Hepatic stellate cell (primary cell): ENCODE measurements around the gene CPNE5.

ENCODE experiments used
- DNase-seq: peaks from one replicate; pipeline ENCODE4 v3.0.0; 2011; ENCODE audit warnings: low spot score

Gene CPNE5

GRCh38 chr6:36760685-36761435 lies 78.4 kb downstream of the CPNE5 start:
- DNase-seq = no peak

GRCh38 chr6:36759148-36759759 lies 80.0 kb downstream of the CPNE5 start:
- peak; percentile 94 for DNase-seq

- no peak for DNase-seq
Measured at GRCh38 chr6:36758516-36759147, 80.6 kb downstream of the CPNE5 start.

GRCh38 chr6:36757943-36758508 lies 81.2 kb downstream of the CPNE5 start:
- DNase-seq = no peak

GRCh38 chr6:36757206-36757605 lies 82.0 kb downstream of the CPNE5 start:
- DNase-seq = no peak

- no peak for DNase-seq
Measured at GRCh38 chr6:36756786-36757185, 82.5 kb downstream of the CPNE5 start.

GRCh38 chr6:36755435-36756348 lies 83.6 kb downstream of the CPNE5 start:
- DNase-seq = no peak

- no peak for DNase-seq
Measured at GRCh38 chr6:36754582-36755434, 84.4 kb downstream of the CPNE5 start.

GRCh38 chr6:36753671-36754405 lies 85.4 kb downstream of the CPNE5 start:
- DNase-seq = no peak

GRCh38 chr6:36752886-36753506 lies 86.2 kb downstream of the CPNE5 start:
- no peak for DNase-seq

- DNase-seq = no peak
Measured at GRCh38 chr6:36752187-36752885, 86.9 kb downstream of the CPNE5 start.

GRCh38 chr6:36751833-36752186 lies 87.4 kb downstream of the CPNE5 start:
- DNase-seq = no peak

GRCh38 chr6:36751091-36751490 lies 88.2 kb downstream of the CPNE5 start:
- no peak for DNase-seq

GRCh38 chr6:36749829-36750489 lies 89.3 kb downstream of the CPNE5 start:
- DNase-seq = no peak

- DNase-seq = no peak
Measured at GRCh38 chr6:36746251-36746650, 93.0 kb downstream of the CPNE5 start.

GRCh38 chr6:36745836-36746235 lies 93.4 kb downstream of the CPNE5 start:
- DNase-seq = no peak

GRCh38 chr6:36745283-36745682 lies 94.0 kb downstream of the CPNE5 start:
- no peak for DNase-seq

- DNase-seq = no peak
Measured at GRCh38 chr6:36744304-36744673, 95.0 kb downstream of the CPNE5 start.
